Endothelial cell of umbilical vein (primary cell): ENCODE measurements around the gene NOXA1.

ENCODE experiments used
- EZH2 ChIP-seq: IDR thresholded peaks from 2 replicates; pipeline ENCODE4 v1.6.1; 2012; ENCODE audit warnings: borderline replicate concordance, low read depth, mild to moderate bottlenecking, moderate library complexity, low read length, inconsistent platforms; ENCODE audit not compliant: severe bottlenecking
- GATA2 ChIP-seq: IDR thresholded peaks from 2 replicates; pipeline ENCODE4 v1.7.0; 2011; ENCODE audit warnings: low read depth, mild to moderate bottlenecking, moderate library complexity, mixed read lengths, low read length; ENCODE audit not compliant: insufficient read length, insufficient read depth
- MYC ChIP-seq: IDR thresholded peaks from one replicate; pipeline ENCODE4 v1.6.1; 2011; ENCODE audit warnings: mild to moderate bottlenecking, low read depth, low read length
- POLR2A ChIP-seq: IDR thresholded peaks from 2 replicates; pipeline ENCODE4 v1.6.1; 2012; ENCODE audit warnings: low read depth, mild to moderate bottlenecking, control low read depth, low read length
- POLR2AphosphoS5 ChIP-seq: IDR thresholded peaks from 2 replicates; pipeline ENCODE4 v1.6.1; 2012; ENCODE audit warnings: low read depth, mild to moderate bottlenecking, control low read depth, low read length, moderate library complexity; ENCODE audit not compliant: insufficient read depth
- TF ChIP-seq, protein P1 (sequence below), 2 donors: IDR thresholded peaks; 1 replicate in 1 of 2; 2 replicates in 1 of 2; pipeline ENCODE4 v1.5.1; 2011; ENCODE audit warnings: low read length in 2 of 2, mild to moderate bottlenecking in 2 of 2, moderate library complexity in 2 of 2, control low read depth in 1 of 2, inconsistent platforms in 1 of 2, low read depth in 1 of 2; ENCODE audit not compliant: insufficient read depth in 1 of 2; ENCODE audit errors: extremely low read depth in 1 of 2
- TF ChIP-seq, protein P2 (sequence below): IDR thresholded peaks from 2 replicates; pipeline ENCODE4 v1.6.1; 2011; ENCODE audit not compliant: insufficient read depth, insufficient read length

DNA sequence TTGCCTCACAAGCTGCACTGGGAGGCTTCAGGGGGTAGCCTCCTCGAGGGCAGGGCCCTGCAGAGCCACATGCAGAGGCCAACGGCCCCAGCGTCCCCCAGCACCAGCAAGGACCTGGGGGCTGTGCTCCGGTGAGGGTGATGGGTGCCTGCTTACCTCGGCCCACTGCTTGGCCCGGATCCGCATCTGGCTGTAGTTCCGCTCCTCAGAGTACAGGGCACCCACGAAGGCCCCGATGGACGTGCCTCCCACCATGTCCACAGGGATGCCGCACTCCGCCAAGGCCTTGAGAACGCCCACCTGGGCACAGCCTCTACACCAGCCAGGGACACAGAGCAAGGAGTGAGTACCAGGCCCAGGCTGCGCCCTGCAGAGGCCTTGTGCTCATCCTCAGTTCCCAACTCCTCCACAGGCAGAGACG, 44.0 kb downstream of the NOXA1 start:
- TF ChIP-seq, protein P1, sequence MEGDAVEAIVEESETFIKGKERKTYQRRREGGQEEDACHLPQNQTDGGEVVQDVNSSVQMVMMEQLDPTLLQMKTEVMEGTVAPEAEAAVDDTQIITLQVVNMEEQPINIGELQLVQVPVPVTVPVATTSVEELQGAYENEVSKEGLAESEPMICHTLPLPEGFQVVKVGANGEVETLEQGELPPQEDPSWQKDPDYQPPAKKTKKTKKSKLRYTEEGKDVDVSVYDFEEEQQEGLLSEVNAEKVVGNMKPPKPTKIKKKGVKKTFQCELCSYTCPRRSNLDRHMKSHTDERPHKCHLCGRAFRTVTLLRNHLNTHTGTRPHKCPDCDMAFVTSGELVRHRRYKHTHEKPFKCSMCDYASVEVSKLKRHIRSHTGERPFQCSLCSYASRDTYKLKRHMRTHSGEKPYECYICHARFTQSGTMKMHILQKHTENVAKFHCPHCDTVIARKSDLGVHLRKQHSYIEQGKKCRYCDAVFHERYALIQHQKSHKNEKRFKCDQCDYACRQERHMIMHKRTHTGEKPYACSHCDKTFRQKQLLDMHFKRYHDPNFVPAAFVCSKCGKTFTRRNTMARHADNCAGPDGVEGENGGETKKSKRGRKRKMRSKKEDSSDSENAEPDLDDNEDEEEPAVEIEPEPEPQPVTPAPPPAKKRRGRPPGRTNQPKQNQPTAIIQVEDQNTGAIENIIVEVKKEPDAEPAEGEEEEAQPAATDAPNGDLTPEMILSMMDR (IDR thresholded peaks at IDR 0.05; ENCODE audit: extremely low read depth in 1 of 2, insufficient read depth in 1 of 2, low read depth in 1 of 2, low read length in 2 of 2): no peak
- TF ChIP-seq, protein P2, sequence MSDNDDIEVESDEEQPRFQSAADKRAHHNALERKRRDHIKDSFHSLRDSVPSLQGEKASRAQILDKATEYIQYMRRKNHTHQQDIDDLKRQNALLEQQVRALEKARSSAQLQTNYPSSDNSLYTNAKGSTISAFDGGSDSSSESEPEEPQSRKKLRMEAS: no peak
- TF ChIP-seq EZH2 (no peak), MYC (no peak), POLR2A (no peak), POLR2AphosphoS5 (no peak), GATA2 (no peak)
